Middle frontal gyrus (tissue), 1 donor: Measurements from ENCODE around the gene GMPR2.
A peak's percentile ranks its signal among the peaks of the same experiment; 100 is the strongest.
"Not testable (repeated sequence)": the region's sequence is repeated elsewhere in the genome, so short reads cannot be mapped to it uniquely, and the experiment has no call there.

Experiments used
- DNase-seq: peaks from one replicate; pipeline ENCODE4 v3.0.0-alpha.2; 2015; ENCODE audit warnings: low spot score; ENCODE audit errors: extremely low spot score

Gene GMPR2

GRCh38 chr14:24228902-24229301 lies 3.8 kb upstream of the GMPR2 start:
- DNase-seq, result no peak

DNA sequence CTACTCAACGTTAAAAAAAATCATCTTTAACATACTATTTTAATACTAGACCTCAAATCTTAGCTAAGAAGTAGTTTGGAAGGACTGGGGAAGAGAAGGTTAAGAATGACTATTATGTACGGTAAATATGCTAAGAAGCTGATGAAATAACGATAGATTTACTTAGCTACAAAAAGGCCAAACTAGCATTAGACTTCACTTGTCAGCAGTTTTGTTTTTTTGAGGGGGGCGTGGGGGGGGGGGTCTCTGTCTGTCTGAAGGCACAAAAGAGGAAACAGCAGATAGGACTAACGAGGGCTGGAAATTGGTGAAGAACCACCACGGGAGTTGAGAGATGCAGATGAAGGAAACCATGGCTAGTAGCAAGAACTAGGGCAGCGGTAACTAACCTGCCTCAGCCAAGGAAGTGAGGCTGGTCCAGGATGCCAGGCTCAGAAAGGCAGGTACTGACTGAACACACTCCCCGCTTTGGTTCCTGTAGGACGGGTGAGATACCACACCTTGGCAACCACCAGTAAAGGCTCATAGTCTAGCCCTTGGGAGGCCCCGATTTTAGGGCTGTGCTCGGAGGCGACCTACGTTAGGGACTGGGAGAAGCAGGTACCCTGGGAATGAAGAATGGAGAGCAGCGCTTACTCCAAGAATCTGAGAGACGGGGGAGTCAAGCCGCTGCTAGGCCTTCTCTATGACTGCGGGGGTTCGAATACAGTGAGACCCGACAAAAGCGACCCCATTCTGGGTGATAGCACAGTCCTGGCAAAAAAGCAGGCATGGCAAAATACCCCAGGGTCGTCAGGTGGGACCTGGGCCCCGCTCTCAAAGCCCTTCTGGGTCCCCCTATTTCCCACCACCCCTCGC lies 1.2 kb upstream of the GMPR2 start:
- DNase-seq, result no peak

GRCh38 chr14:24232121-24232644 lies 546 bp upstream of the GMPR2 start, which contains the start of gene NEDD8:
NEDD8 (minus strand) TSS chr14:24232367; CDS start chr14:24232267, 100 bp downstream.
- DNase-seq, result peak; percentile 86

DNA sequence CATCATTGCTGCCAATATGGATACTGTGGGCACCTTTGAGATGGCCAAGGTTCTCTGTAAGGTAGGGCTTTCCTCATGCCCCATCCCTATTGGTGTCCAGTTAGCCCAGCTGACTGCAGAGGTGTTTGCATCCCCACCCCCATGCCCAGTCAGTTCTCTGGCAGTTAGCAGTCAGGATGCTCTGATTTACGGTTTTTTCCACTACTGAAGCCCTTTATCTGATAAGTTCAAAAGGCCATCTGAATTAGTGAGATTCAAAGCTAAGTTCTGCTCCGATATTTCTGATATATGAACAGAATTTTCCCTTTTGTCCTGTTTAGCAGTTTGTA lies 773 bp downstream of the GMPR2 start:
- DNase-seq, result no peak

GRCh38 chr14:24234095-24235005 lies 1.6 kb downstream of the GMPR2 start:
- no peak for DNase-seq

DNA sequence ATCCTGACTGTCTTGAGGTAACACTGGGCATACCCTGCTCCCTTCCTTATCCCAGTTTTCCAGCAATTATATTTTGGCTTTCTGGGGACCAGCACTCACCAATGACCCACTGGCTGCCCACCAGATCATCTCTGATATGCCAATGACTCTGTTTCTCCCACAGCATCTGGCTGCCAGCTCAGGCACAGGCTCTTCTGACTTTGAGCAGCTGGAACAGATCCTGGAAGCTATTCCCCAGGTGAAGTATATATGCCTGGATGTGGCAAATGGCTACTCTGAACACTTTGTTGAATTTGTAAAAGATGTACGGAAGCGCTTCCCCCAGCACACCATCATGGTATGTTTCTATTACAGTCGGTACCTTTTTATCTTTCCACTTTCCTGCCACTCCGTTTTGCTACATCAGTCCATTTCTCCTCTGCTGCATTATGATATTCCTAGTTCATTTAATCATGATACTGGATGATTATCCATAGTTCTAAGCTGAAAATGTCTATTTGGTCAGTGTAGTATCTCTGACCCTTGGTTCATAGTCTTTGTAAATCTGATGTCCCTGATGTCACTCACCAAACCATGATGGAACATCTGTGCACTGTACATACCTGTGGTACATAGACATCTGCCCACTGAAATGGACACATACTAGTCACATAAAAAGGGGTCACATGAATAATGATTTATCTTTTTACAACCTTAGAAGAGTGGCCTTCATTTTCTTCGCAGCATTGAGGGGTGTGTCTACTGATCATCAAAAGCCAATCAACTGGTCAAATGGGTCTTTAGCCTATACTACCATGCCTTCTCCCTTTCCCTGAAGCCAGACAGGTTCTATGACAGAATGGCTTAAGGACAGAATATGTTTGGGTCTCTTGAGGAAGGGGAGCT lies 3.3 kb downstream of the GMPR2 start:
- DNase-seq, result no peak

GRCh38 chr14:24236689-24237462 lies 4.1 kb downstream of the GMPR2 start:
- DNase-seq, result no peak

- DNase-seq, result no peak
These were observed 4.8 kb downstream of the GMPR2 start for GRCh38 chr14:24237463-24237955.

DNA sequence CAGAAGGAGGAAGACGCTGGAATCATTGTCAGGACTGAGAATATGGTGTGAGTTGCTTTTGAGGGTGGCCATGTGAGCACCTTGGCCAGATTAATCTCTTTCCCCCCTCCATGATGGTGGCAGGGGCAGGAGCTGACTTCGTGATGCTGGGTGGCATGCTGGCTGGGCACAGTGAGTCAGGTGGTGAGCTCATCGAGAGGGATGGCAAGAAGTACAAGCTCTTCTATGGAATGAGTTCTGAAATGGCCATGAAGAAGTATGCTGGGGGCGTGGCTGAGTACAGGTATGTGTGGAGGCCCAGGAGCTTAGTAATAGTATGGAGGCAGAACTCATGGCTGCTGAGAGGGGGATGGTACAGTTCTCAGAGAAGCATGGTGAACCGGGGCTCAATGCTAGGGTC lies 5.4 kb downstream of the GMPR2 start:
- DNase-seq, result no peak

GRCh38 chr14:24238527-24239037 lies 5.9 kb downstream of the GMPR2 start:
- DNase-seq, result no peak

GRCh38 chr14:24240110-24240918 lies 7.6 kb downstream of the GMPR2 start:
- DNase-seq, result no peak

- peak; percentile 84 for DNase-seq
These were observed 9.2 kb downstream of the GMPR2 start for GRCh38 chr14:24241829-24242443.

- DNase-seq, result no peak
These were observed 10.7 kb downstream of the GMPR2 start for GRCh38 chr14:24243336-24243836.

GRCh38 chr14:24245350-24245749 lies 12.6 kb downstream of the GMPR2 start:
- not testable (repeated sequence) for DNase-seq

DNA sequence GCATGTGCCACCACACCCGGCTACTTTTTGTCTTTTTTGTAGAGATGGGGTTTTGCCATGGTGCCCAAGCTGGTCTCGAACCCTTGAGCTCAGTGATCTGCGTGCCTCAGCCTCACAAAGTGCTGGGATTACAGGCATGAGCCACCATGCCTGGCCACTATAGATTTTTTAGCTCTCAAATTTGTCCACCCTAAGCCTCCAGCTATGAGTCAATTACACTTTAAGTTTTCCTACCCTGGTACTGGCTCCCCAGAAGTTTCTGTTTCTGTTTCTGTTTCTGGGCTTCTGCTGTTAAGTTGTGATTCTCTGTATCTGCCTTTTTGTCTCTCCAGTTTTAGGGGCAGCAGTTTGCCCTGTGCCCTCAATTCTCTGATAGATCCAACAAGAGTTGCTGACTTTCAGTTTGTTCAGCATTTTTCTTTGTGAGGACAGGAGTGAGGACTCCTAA lies 14.1 kb downstream of the GMPR2 start:
- DNase-seq, result no peak

DNA sequence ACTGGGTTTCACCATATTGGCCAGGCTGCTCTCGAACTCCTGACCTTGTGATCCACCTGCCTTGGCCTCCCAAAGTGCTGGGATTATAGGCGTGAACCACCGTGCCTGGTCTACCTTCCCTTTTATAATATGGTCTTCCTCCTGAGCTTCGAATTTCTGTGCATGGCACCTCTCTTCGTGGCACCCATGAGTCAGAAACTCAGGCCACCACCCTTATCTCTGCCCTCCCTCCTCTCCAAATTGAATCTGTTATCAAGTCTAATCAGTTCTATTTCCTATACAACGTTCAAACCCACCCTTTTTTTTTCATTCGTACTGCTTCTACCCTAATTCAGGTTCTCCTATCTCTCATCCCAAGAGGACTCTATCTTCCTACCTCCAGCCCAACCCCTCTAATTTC lies 14.7 kb downstream of the GMPR2 start:
- no peak for DNase-seq

DNA sequence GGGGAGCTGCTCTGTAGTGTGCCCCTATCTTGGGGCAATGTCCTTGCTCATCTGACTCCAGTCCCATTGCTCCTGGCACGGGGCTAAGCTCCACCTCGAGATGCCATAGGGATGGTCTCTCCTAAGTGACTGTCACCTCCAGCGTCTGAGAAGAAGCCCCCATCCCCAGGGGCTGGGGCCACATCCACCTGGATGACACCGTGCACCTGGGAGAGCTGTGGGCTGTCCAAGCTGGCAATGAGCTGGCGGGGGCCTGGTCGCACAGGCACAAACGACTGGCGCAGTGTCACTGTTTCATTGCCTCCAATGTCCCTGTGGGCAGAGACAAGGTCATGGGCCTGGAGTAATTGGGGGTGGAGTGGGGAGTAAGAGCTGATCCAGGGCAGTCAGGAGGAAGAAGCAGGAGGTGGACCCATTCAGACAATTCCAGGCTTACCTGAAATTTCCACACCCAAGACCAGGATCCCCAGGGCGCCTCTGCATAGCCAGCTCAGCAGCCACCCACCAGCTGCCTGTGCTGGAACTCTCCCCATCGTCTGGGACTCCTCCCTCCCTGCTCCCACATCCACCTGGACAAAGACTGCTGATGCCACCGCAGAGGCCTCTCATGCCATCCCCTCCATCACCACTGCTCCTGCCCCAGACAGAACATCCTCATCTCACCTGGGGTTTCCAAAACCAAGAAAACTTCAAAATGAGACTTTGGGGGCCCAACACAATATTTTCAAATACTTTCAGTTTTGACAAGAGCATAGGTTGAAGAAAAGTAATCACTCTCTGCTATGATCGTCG lies 16.7 kb downstream of the GMPR2 start:
- no peak for DNase-seq
